Fibroblast of mammary gland (primary cell): ENCODE measurements around the gene SPTLC2.
A peak's percentile ranks its signal among the peaks of the same experiment; 100 is the strongest.

Source experiments
- DNase-seq: peaks from one replicate; pipeline ENCODE4 v3.0.0-alpha.2; 2010; ENCODE audit warnings: low read depth
- H3K4me3 ChIP-seq: 2 replicates; pipeline ENCODE4 v1.5.1; 2011; ENCODE audit warnings: low read depth, mild to moderate bottlenecking, low read length, moderate library complexity; ENCODE audit not compliant: control insufficient read depth
- TF ChIP-seq, protein P1 (sequence below): conservative IDR thresholded peaks from 2 replicates; pipeline ENCODE4 v1.5.1; 2011; ENCODE audit warnings: low read depth, low read length, inconsistent platforms; ENCODE audit not compliant: control insufficient read depth, insufficient read depth

SPTLC2 gene

GRCh38 chr14:77508876-77509275 is 107.6 kb downstream of the SPTLC2 start:
- H3K4me3 ChIP-seq: no peak overlapping the region
- no peak for DNase-seq
- TF ChIP-seq, protein P1, sequence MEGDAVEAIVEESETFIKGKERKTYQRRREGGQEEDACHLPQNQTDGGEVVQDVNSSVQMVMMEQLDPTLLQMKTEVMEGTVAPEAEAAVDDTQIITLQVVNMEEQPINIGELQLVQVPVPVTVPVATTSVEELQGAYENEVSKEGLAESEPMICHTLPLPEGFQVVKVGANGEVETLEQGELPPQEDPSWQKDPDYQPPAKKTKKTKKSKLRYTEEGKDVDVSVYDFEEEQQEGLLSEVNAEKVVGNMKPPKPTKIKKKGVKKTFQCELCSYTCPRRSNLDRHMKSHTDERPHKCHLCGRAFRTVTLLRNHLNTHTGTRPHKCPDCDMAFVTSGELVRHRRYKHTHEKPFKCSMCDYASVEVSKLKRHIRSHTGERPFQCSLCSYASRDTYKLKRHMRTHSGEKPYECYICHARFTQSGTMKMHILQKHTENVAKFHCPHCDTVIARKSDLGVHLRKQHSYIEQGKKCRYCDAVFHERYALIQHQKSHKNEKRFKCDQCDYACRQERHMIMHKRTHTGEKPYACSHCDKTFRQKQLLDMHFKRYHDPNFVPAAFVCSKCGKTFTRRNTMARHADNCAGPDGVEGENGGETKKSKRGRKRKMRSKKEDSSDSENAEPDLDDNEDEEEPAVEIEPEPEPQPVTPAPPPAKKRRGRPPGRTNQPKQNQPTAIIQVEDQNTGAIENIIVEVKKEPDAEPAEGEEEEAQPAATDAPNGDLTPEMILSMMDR: no peak

- TF ChIP-seq, protein P1: no peak
- no peak overlapping the region for H3K4me3 ChIP-seq
- peak; percentile 66 for DNase-seq
Observed at GRCh38 chr14:77508249-77508648, 108.2 kb downstream of the SPTLC2 start.

DNA sequence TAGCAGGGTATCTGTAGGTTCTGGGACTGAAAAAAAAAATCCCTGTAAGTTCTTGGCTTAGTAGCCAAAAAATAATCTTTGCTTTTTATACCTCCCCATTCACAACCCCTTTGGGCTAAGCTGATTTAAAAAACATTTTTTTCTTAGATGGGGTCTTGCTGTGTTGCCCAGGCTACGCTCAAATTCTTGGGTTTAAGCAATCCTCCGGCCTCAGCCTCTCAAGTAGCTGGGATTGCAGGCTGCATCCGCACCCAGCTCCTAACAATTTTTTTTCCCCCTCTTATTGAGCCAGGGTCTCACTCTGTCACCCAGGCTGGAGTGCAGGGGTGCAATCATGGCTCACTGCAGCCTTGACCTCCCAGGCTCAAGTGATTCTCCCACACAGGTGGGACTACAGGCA is 108.7 kb downstream of the SPTLC2 start:
- no peak overlapping the region for H3K4me3 ChIP-seq
- TF ChIP-seq, protein P1: no peak
- no peak for DNase-seq

- no peak overlapping the region for H3K4me3 ChIP-seq
- TF ChIP-seq, protein P1: no peak
- DNase-seq: no peak
Observed at GRCh38 chr14:77505031-77505430, 111.4 kb downstream of the SPTLC2 start.

DNA sequence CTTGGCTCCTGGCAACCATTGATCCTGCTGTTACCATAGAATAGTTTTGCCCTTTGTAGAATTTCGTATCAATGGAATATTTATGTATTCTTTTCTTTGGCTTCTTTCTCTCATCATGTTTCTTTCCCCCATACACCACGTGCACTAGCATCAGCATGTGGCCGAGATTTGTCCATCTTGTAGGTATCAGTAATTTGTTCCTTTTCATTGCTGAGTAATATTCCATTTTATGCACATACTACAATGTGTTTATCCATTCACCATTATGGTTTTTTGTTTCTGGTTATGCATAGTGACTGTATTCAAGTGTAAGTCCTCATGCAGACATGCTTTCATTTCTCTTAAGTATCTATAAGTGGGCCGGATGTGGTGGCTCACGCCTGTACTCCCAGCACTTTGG is 113.3 kb downstream of the SPTLC2 start:
- no peak for DNase-seq
- H3K4me3 ChIP-seq: no peak overlapping the region
- TF ChIP-seq, protein P1: no peak

GRCh38 chr14:77502109-77502782 is 114.2 kb downstream of the SPTLC2 start:
- no peak for DNase-seq
- TF ChIP-seq, protein P1: no peak
- H3K4me3 ChIP-seq: no peak overlapping the region
